COLO829 (cell line): Measurements from ENCODE around the gene MARK1.
"Not testable (repeated sequence)": the region's sequence is repeated elsewhere in the genome, so short reads cannot be mapped to it uniquely, and the experiment has no call there.

Experiments
- DNase-seq: peaks from one replicate; pipeline ENCODE4 v3.0.0; 2012; ENCODE audit warnings: low spot score

The MARK1 gene

DNA sequence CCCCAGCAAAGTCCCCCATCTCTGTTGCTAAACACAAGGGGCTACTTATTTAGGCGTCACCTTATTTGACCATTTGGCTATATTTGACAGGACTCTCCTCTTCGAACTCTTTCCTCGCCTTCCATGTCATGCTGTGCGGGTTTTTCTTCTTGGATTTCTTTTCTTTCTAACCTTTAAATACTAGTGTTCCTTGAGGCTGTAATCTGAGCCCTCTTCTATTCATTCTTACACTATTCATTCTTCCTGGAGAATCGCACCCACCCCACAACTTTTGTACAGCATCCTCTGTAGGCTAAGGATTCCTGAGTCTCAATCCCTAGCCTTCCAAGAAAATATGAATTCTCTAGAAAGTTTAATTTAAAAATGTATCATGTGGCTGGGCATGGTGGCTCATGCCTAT, 100.5 kb downstream of the MARK1 start:
- no peak for DNase-seq

DNA sequence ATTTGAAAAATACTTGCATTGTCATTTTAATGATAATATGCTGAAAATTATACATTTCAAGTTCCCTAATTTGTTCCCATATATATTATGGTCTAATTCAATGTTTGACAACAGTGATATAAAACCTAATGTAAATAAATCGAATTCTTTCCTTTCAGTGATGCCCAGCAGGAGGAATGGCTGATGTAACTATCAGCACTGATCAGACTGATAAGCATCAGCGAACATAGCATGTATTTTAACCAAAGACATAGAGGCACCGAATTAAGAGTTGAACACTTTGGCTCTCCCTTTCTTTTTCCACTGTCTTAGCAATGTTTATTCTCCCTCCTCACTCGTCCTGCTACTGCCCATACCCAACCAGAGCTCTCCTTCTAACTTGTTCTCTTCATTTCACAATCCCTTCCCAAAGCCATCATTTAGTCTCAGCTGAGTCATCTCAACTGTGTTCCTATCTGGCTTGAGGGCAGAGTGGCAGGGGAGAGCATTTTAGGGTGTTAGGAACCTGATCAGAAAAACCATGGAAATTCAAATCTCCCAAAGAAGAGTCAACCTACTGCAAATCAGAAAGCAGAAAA, 103.4 kb downstream of the MARK1 start:
- no peak for DNase-seq

DNA sequence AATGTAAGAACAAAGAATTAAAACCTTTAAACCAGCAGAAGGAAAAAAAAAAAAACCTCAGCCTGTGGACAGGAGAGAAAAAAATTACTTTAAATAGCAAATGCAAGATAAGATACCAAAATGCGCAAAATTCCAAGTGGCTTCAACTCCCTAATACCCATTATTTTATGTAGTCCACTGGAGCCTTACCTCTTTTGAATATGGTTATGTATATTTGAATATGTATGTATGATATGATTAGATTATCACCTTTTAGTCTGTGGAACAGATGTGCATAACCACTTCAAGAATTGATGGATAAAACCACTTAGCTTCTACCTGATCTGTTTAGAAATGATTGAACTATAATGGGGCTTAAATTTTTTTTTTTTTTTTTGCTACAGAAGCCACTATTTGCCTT, 109.8 kb downstream of the MARK1 start:
- DNase-seq: no peak

DNA sequence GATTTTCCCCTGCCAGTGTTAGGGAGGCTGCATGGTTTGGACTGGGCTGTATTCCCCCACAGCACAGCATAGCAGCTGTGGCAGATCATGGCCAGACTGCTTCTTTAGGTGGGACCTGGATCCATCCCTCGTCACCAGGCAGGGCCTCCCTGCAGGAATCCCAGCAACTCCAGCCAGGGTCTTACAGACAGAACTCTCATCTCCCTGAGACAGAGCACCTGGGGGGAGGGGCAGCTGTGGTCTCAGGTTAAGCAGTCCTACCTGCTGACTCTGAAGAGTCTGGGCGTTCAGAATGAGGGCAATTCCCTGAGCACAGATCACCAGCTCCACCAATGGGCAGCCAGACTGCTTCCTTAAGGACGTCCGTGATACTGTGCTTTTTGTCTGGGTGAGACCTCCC, 114.3 kb downstream of the MARK1 start:
- no peak for DNase-seq

DNA sequence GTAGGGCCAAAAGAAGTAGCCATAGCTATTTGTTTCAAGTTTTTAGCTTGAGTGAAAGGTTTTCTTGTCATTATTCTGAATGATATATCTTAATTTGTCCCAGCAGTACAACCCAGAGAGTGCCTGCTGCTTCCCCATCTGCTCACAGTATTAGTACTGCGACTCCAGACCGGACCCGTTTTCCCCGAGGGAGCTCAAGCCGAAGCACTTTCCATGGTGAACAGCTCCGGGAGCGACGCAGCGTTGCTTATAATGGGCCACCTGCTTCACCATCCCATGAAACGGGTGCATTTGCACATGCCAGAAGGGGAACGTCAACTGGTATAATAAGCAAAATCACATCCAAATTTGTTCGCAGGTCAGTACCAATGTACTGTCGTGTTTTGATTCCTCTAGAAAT, 125.1 kb downstream of the MARK1 start:
- DNase-seq: no peak

DNA sequence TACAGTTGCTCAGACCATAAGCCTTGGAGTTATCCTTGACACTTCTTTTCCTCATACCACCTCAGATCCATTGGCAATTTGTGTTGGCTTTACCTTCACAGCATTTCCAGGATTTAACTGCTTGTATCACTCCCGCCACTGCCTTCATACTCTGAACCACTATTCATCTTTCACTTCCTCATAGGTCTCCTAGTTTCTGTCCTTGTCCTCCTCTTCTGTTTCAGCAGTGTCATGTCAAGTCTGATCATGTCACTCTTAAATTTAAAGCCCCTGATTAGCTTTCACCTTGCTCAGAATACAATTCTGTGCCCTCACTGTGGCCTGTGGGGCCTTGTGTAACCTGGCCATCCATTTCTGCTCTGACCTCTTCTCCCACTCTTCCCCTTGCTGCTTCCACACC, 127.6 kb downstream of the MARK1 start:
- DNase-seq: no peak

DNA sequence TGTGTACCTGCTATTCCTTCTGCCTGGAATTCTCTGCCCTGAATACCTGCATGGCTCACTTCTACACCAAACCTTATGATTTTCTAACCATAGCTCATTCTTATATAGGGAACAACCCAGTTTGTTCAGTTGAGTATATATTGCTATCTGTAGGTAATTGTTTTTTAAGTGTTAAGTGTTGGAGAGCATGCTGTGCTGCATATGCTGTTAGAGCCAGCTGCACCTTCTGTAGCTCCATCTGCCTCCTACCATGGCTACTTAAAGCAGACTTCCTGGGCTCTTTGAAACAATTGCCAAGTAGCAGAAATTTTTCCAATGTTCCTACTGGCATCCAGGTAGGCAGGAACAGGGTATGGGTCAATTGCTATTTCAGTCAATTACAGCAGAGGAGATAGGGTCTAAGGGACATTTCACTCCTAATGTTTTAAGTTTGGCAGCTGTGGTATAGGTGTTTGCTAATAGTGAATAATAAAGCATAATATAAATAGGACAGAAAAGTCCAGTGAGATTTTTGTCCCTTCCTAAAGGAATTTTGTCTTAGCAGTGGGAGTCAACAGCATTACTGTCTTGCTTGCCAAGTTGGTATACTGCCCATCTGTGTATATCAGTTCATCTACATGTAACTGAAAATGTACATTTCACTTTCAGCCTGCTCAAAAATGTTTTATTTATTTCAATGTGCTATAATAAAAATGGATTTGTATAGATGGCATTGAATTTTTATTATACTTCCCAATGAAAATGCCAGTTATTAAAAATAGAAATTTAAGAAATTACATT, 128.2 kb downstream of the MARK1 start:
- no peak for DNase-seq

DNA sequence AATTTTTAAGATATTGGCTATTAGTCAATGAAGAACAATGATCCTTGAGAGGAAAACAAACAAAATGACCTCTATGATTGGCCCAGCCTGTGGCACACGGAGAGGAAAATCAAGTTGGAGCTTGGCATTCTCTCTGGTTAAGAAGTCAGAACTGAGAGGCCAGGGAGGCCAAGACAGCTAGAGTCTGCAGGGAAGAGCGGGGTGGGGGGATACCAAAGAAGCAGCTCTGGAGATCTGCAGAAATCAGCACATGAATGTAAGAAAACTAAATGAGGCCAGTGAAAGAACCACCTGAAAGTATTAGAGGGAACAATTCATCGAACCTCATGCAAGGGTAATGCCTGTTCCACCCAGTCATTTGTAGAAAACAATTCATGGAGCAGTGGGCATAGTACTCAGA, 138.4 kb downstream of the MARK1 start:
- DNase-seq: no peak

DNA sequence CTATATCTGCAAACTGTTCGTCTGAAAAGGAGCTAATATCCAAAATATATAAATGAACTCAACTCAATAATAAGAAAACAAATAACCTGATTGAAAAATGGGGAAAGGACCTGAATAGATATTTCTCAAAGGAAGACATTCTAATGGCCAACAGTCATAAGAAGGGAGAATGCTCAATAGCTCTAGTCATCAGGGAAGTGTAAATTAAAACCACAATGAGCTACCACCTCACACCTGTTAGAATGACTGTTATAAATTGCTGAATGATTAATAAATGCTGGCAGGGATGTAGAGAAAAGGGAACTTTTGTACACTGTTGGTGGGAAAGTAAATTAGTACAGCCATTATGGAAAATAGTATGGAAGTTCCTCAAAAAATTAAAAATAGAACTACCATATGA, 141.1 kb downstream of the MARK1 start:
- no peak for DNase-seq

DNA sequence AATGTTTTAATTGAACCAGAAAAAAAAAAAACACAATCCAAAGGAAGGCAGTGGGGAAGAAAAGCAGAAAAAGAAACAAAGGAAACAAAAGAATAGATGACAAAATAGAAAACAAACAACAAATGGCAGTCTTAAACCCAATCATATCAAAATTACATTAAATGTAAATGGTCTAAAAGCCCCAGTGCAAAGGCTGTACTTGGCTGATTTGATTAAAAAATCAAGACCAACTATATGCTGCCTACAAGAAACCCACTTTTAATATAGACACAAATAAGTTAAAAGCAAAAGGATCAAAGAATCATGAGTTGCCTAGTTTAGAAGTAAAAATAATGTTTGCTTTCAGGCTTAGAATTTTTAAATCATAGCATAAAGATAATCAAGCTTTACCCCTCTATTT, 142.4 kb downstream of the MARK1 start:
- no peak for DNase-seq

DNA sequence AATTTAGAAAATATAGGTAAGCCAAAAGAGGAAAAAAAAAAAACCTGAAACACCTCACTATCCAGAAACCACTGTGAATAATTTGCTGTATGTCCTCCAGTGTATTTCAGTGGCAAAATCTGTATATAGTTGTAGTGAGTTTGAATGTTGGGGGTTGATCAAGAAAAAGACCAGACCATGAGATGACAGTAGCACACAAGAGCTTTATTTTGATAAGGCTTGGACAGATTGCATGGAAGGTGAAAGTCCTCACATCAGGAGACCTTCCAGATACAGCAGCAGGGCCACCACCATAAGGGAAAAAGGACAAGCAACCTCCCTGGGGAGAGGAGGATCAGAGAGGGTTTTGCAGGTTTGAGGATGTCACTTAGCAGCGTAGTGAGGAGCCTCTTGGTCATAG, 146.0 kb downstream of the MARK1 start:
- no peak for DNase-seq

DNA sequence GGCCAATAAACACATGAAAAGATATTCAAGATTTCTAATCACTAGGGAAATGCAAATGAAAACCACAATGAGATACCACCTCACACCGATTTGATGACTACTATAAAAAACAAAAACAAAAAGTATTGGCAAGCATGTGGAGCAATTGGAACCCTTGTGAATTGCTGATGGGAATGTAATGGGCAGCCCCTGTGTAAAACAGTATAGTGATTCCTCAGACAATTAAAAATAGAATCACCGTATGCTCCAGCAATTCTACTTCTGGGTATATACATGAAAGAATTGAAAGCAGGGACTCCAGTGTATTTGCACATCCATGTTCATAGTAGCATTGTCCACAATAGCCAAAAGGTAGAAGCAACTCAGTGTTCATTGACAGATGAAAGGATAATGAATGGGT, 149.3 kb downstream of the MARK1 start:
- no peak for DNase-seq

DNA sequence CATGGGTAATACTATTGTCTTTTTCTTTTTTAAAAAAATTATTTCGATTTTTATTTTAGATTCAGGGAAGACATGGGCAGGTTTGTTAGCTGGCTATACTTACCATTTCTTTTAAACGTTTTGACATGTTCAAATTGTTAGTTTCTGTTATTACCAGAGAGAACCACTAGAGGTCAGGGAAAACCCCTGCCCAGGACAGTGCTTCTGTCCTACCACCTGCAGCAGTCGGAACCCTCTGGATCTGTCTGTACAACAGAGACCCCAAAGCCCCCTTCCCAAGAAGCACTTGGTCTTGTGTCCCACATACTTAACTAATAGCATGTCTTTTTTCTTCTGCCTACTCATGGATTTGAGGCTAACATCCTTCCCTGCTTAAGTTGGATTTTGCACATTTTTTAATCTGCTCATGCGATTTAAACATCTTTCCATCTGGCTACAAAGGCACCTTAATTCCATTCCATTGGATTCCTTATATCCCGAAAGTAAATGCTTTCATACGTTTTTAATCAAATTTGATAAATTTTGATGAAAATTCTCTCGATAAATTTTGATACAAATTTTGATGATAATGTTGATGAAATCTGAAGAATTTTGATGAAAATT, 152.2 kb downstream of the MARK1 start:
- DNase-seq: peak; percentile 79

DNA sequence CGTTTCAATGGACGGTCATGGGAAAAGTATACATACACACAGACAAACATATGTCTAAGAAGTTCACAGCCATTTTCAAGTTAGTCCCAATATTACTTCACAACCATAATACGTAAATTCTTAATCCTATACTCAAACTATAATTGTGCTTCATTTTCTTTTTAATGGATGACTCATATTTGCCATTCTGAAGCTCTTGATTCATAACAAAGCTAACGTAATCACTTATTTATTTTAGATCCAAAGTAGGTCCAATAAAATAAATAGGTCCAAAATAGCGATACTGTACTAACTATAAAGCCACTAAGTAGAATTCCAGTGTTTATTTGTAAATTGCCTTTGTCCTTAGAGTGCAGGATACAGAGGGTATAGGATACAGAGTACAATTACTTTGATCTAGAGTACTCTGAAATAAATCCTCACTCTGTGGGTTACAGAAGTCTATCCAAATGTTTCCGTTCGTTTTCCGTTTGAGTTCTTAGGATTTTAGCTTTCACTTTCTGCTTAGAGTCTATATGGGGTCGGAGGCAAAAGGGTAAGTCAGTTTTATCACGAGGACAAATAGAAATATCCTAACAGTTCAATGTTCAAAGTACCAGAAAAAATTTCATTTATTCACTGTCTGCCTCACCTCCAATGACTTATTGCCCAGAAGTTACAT, 153.4 kb downstream of the MARK1 start:
- DNase-seq: peak; percentile 22

DNA sequence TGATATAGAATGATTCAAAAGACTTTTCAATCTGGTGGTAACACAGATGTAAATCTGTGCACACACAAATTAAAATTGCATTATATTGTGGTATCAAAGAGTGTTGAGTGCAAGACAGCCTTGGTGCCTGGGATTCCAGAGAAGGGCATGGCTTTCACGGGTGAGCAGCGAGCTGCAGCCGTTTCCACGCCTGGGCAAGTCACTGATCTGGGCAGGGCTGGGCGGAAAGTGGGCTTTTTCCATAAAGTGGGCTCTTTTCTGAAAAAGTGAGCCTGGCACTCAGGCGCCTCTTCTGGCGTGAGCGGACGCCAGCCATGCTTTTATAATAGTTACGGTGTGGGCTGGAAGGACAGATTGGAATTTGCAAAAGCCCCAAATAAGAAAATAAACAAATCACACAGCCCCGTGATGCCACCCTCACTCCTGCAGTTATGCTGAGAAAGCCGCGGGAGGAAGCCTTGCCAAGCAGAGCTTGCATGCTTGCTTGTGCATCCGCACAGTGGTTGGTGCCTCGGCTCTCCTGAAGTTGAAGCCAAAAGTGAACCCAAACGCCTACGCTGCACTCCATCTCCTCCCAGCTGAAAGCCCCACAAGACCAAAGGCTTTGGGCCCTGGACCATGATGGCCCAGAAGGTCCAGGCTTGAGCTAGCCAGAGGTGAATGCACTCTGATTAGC, 155.1 kb downstream of the MARK1 start:
- no peak for DNase-seq

DNA sequence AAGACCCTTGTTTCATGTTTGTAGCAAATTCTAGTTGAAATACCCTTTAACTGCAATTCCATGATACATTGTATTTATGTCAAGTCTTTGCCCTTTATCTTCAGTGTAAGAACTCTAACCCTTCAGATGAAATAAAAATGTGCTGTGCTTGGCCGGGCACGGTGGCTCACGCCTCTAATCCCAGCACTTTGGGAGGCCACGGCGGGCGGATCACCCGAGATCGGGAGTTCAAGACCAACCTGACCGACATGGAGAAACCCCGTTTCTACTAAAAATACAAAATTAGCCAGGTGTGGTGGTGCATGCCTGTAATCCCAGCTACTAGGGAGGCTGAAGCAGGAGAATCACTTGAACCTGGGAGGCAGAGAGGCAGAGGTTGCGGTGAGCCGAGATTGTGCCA, 155.8 kb downstream of the MARK1 start:
- not testable (repeated sequence) for DNase-seq

DNA sequence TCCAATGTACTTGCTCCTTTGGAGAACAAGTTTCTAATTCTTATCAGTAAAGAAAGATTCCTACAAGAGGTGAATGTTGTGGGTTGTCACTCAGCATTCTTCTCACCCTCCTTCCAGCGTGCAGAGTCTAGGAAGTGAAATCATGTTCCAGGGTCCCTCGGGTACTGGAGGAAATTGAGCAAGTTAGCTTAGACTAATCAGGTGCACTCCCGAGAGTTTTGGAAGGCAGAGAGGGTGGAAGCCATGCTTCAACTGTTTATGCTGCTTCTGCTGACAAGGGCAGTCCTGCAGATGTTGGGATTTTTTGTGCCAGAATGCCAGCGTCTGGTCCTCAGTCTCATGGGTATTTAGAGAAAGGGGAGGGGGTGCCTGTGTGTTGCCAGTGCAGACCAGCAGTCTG, 157.0 kb downstream of the MARK1 start:
- DNase-seq: no peak

DNA sequence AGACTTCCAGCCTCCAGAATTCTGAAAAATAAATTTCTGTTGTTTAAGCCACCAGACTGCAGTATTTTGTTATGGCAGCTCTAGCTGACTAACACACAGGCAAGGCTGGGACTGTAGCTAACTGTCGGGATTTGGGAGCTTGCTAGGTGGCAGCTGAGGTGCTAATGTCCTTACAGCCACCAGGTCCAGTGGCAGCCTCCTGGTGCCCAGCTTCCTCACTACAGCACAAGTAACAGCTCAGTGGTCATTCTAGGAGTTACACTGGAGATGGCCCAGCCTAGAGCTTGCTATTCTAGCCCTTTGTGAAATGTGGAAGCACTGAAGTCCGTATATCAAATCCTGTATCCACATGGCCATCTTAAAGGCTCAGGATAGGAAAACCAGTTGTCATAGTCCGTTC, 157.9 kb downstream of the MARK1 start:
- no peak for DNase-seq

DNA sequence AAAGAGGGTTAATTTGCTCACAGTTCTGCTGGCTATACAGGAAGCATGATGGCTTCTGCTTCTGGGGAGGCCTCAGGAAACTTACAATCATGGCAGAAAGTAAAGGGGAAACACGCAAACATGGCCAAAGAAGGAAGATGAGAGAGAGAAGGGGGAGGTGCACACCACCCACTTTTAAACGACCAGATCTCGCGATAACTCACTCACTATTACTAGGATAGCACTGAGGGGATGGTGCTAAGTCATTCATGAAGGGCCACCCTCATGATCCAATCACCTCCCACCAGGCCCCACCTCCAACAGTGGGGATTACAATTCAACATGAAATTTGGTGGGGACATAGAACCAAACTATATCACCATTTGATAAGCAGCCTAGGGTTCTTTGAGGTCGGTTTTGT, 159.9 kb downstream of the MARK1 start:
- no peak for DNase-seq

DNA sequence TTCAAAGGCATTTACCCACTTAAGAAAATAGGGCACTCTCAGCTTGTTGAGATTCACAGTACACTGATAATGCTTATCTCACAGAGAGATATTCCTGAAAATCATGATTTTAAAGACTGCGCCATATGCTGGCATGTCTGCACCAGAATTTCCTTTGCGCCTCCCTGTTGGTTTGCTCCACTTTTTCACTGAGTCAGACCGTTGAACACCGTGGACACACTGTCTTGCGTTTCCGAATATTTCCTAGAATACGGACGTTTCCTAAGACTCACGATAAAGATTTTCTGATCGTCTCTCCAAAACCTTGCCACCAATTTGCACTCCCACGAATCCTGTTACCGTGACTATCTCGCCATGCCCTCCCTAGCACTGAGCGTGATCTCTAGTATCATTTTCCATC, 161.7 kb downstream of the MARK1 start:
- DNase-seq: no peak

DNA sequence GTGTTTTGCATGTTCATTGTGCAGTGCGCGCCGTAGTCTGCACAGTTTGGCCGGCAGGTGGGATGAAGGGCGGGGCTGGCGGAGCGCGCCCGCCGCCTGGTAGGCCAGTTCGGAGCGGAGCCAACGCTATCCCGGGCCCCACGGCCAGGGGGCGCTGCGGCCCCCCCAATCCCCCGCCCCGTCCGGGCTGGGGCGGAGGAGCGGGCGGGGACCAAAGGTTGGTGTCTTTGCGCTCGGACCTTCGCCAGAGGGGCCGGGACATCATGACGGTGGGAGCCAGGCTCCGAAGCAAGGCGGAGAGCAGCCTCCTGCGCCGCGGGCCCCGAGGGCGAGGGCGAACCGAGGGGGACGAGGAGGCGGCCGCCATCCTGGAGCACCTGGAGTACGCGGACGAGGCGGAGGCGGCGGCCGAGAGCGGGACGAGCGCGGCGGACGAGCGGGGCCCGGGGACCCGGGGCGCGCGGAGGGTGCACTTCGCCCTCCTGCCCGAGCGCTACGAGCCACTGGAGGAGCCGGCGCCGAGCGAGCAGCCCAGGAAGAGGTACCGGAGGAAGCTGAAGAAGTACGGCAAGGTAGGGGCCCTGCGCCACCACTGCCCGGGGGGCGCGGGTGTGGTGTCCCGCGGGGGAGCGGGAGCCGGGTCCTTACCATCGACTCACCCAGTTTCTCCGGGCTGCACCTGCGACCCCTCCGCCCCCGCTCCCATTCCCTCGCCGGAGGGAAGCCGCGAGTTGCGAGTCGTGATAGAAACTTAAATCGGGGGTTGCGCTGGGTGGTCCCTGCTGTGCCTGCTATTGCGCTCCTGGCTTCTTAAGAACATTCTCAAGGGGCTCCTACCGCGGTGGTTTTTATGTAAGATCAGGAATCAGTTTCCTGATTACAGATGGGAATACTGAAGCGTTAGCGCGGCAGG, 162.5 kb downstream of the MARK1 start, which contains the start of gene C1orf115:
Gene C1orf115 (plus strand): TSS at position 224 of the 913 bp plus-strand sequence. CDS start 40 bp downstream, at position 264.
- peak; percentile 81 for DNase-seq
